Measurements from ENCODE around the gene LRP1-AS. TPM values are rescaled to one million over a fixed set of nuclear protein-coding genes. Genes with fewer than 3 reads are reported as not detected.

Gene LRP1-AS
- total RNA-seq, 2 donors from 2014 or later, result not detected

DNA sequence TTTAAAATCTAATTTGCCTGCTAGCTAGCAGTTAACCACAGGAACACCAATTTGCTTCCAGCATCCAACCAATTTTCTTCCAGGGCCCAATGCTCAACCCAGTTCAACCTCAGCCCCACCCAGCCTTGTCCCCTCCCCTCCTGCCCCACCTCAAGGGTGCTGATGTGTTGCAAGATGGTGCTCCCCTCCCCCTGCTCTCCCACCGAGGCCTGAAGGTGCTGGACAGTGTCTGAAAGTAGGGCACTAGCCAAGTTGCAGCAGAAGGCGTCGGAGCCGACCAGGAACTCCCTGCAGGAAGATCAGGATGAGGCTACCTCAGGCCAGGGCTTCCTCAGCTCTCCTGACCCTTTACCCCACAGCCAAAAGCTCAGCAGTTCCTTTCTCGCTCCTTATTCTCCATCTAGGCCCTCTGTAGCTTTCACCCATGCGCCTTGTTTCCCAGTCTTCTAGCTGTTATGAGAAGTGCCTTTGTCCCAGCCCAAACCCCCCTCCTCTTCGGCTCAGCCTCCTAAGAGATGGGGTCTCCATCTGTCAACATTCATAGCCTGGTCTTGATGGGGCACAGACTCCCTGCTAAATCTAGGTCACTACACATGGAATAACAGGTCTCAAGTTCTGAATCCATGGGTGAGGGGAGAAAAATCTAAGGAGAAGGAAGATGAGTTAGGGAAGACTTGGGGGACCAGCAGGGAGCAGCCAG is 39.8 kb downstream of the LRP1-AS start:
- Mint-ChIP-seq H3K27me3 (no peaks in the 10 kb centered on the region), H3K27ac (peak overlapping the region; percentile 49 to 95), H3K4me3 (peak overlapping the region; percentile 4), H3K9me3 (no peaks in the 10 kb centered on the region), H3K4me1 (ENCODE audit: low read depth in 2 of 2) (peaks cover 58 to 61% of the 10 kb centered on the region in 2 donors), H3K36me3 (peaks cover 10% of the 10 kb centered on the region)
- ATAC-seq (no peak), DNase-seq (ENCODE audit: low spot score) (no peak)

- H3K27me3 Mint-ChIP-seq, result no peaks in the 10 kb centered on the region
- no peak overlapping the region for H3K4me3 Mint-ChIP-seq
- peaks cover 10% of the 10 kb centered on the region for H3K36me3 Mint-ChIP-seq
- H3K4me1 Mint-ChIP-seq (ENCODE audit: low read depth in 2 of 2), result peaks cover 45 to 52% of the 10 kb centered on the region in 2 donors
- DNase-seq (ENCODE audit: low spot score) (no peak), ATAC-seq (no peak)
- no peaks in the 10 kb centered on the region for H3K9me3 Mint-ChIP-seq
- H3K27ac Mint-ChIP-seq, result no peak overlapping the region
These were observed 41.3 kb downstream of the LRP1-AS start for GRCh38 chr12:57106021-57106708.

GRCh38 chr12:57105011-57105753 is 42.2 kb downstream of the LRP1-AS start:
- Mint-ChIP-seq H3K27me3 (no peaks in the 10 kb centered on the region), H3K27ac (peak overlapping the region in 1 of 2 donors; percentile 6), H3K4me3 (no peak overlapping the region), H3K9me3 (no peaks in the 10 kb centered on the region), H3K36me3 (peaks cover 10% of the 10 kb centered on the region), H3K4me1 (ENCODE audit: low read depth in 2 of 2) (peaks cover 46 to 52% of the 10 kb centered on the region in 2 donors)
- ATAC-seq, result no peak
- no peak for DNase-seq (ENCODE audit: low spot score)

DNA sequence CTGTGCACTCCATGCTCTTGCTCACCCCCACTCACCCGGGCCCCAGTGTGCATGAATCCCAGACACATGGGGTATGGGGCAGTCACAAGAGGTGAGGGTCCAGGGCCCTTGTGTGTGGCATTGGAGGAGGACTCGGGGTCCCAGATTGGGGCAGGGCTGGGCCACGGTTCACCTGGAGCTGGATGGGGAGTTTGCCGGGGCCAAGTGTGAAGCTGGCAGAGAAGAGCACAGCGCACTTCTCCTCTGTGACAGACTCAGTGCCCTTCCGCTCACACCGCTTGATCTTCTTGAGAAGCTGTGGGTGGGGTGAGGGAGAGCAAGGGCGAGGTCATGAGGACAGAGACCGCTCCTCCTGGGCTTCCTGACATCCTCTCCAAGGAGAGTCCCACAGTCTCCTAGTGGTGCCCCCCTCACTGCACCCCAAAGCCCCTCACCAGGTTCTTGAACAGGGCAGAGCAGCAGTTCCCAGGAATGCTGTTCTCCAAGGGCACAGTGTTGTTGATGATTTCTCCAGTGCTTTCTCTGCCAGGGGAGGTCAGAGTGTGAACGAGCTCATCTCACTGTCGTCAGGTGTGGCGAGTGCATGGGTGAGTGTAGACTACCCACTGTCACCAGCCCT is 43.0 kb downstream of the LRP1-AS start:
- Mint-ChIP-seq H3K27ac (peak overlapping the region in 1 of 2 donors; percentile 6), H3K4me1 (ENCODE audit: low read depth in 2 of 2) (peaks cover 46 to 47% of the 10 kb centered on the region in 2 donors), H3K4me3 (peak overlapping the region; percentile 17), H3K27me3 (no peaks in the 10 kb centered on the region), H3K9me3 (no peaks in the 10 kb centered on the region), H3K36me3 (peaks cover 10% of the 10 kb centered on the region)
- ATAC-seq, result peak in 1 of 2 donors; percentile 17
- no peak for DNase-seq (ENCODE audit: low spot score)

- peak overlapping the region in 1 of 2 donors; percentile 70 for H3K27ac Mint-ChIP-seq
- DNase-seq (ENCODE audit: low spot score), result no peak
- peaks cover 45 to 49% of the 10 kb centered on the region in 2 donors for H3K4me1 Mint-ChIP-seq (ENCODE audit: low read depth in 2 of 2)
These were observed 43.6 kb downstream of the LRP1-AS start for GRCh38 chr12:57103856-57104255.

GRCh38 chr12:57101892-57102695 is 45.3 kb downstream of the LRP1-AS start:
- DNase-seq (ENCODE audit: low spot score) (no peak), ATAC-seq (peak in 1 of 2 donors; percentile 13)
- Mint-ChIP-seq H3K36me3 (peaks cover 9% of the 10 kb centered on the region), H3K27ac (peak overlapping the region; percentile 31 to 48), H3K27me3 (no peaks in the 10 kb centered on the region), H3K4me1 (ENCODE audit: low read depth in 2 of 2) (peaks cover 30 to 45% of the 10 kb centered on the region in 2 donors), H3K9me3 (no peaks in the 10 kb centered on the region), H3K4me3 (no peak overlapping the region)

More at GRCh38 chr12:57103856-57104255, 43.6 kb downstream of the LRP1-AS start:
- Mint-ChIP-seq H3K36me3 (peaks cover 10% of the 10 kb centered on the region), H3K27me3 (no peaks in the 10 kb centered on the region), H3K9me3 (no peaks in the 10 kb centered on the region), H3K4me3 (peak overlapping the region; percentile 17)
- no peak for ATAC-seq

- ATAC-seq, result no peak
- Mint-ChIP-seq H3K27me3 (no peaks in the 10 kb centered on the region), H3K36me3 (no peaks in the 10 kb centered on the region), H3K27ac (peak overlapping the region; percentile 48 to 71), H3K9me3 (no peaks in the 10 kb centered on the region), H3K4me3 (no peak overlapping the region), H3K4me1 (ENCODE audit: low read depth in 2 of 2) (peaks cover 20 to 31% of the 10 kb centered on the region in 2 donors)
- no peak for DNase-seq (ENCODE audit: low spot score)
These were observed 47.7 kb downstream of the LRP1-AS start for GRCh38 chr12:57099766-57100165.

GRCh38 chr12:57099047-57099714 is 48.2 kb downstream of the LRP1-AS start:
- Mint-ChIP-seq H3K36me3 (no peaks in the 10 kb centered on the region), H3K4me3 (no peak overlapping the region), H3K27ac (peak overlapping the region in 1 of 2 donors; percentile 48)

DNA sequence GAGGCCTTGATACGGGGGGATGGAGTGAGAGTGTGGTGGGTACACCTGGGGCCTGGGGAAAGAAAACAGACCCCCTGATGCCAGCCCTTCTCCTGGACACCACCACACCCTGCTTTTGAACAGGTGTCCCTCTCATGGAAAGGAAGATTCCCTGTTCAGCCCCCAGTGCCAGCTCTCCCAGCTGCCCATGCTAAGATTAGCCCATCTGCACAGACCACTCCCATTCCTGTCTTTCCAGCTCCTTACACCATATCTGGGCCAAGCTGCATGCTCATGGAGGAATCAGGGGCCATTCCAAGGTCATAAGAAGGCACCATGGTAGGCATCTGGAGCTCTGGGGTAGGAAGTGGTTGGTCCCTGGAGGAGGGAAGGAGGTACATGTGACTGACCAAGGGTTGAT is 48.9 kb downstream of the LRP1-AS start:
- ATAC-seq, result no peak
- no peaks in the 10 kb centered on the region for H3K9me3 Mint-ChIP-seq
- no peaks in the 10 kb centered on the region for H3K27me3 Mint-ChIP-seq
- H3K27ac Mint-ChIP-seq, result no peak overlapping the region
- DNase-seq (ENCODE audit: low spot score), result no peak
- H3K4me1 Mint-ChIP-seq (ENCODE audit: low read depth in 2 of 2), result peaks cover 17 to 26% of the 10 kb centered on the region in 2 donors
- H3K4me3 Mint-ChIP-seq, result no peak overlapping the region
- H3K36me3 Mint-ChIP-seq, result no peaks in the 10 kb centered on the region

More at GRCh38 chr12:57099047-57099714, 48.2 kb downstream of the LRP1-AS start:
- H3K27me3 Mint-ChIP-seq, result no peaks in the 10 kb centered on the region
- peaks cover 19 to 28% of the 10 kb centered on the region in 2 donors for H3K4me1 Mint-ChIP-seq (ENCODE audit: low read depth in 2 of 2)
- no peak for ATAC-seq
- DNase-seq (ENCODE audit: low spot score), result no peak
- H3K9me3 Mint-ChIP-seq, result no peaks in the 10 kb centered on the region

- H3K27ac Mint-ChIP-seq, result peak overlapping the region in 1 of 2 donors; percentile 35
These were observed 49.9 kb downstream of the LRP1-AS start for GRCh38 chr12:57097554-57097835.

GRCh38 chr12:57096748-57097553 is 50.5 kb downstream of the LRP1-AS start:
- no peaks in the 10 kb centered on the region for H3K9me3 Mint-ChIP-seq
- no peaks in the 10 kb centered on the region for H3K27me3 Mint-ChIP-seq
- no peak for ATAC-seq
- H3K4me3 Mint-ChIP-seq, result no peak overlapping the region
- peaks cover 25 to 28% of the 10 kb centered on the region in 2 donors for H3K4me1 Mint-ChIP-seq (ENCODE audit: low read depth in 2 of 2)
- no peak for DNase-seq (ENCODE audit: low spot score)
- H3K27ac Mint-ChIP-seq, result peak overlapping the region in 1 of 2 donors; percentile 35
- no peaks in the 10 kb centered on the region for H3K36me3 Mint-ChIP-seq

More at GRCh38 chr12:57097554-57097835, 49.9 kb downstream of the LRP1-AS start:
- Mint-ChIP-seq H3K27me3 (no peaks in the 10 kb centered on the region), H3K9me3 (no peaks in the 10 kb centered on the region), H3K36me3 (no peaks in the 10 kb centered on the region), H3K4me1 (ENCODE audit: low read depth in 2 of 2) (peaks cover 23 to 29% of the 10 kb centered on the region in 2 donors), H3K4me3 (no peak overlapping the region)
- no peak for DNase-seq (ENCODE audit: low spot score)
- ATAC-seq, result no peak

GRCh38 chr12:57096099-57096572 is 51.3 kb downstream of the LRP1-AS start:
- Mint-ChIP-seq H3K4me3 (no peak overlapping the region), H3K9me3 (no peaks in the 10 kb centered on the region), H3K27ac (peak overlapping the region in 1 of 2 donors; percentile 35), H3K27me3 (no peaks in the 10 kb centered on the region), H3K4me1 (ENCODE audit: low read depth in 2 of 2) (peaks cover 26 to 30% of the 10 kb centered on the region in 2 donors), H3K36me3 (no peaks in the 10 kb centered on the region)
- ATAC-seq (no peak), DNase-seq (ENCODE audit: low spot score) (no peak)

Data from natural killer cell treated with Interleukin-12 subunit alpha and Interleukin-12 subunit beta and Interleukin-15 and Interleukin-18, amount 100 ng/mL, for 72 hours (primary cell).